A549 (cell line): Measurements from ENCODE around the gene TUBGCP6. TPM values are rescaled to one million over a fixed set of nuclear protein-coding genes. Genes with fewer than 3 reads are reported as not detected.

ENCODE experiments used
- ATAC-seq, 2 experiments: fragments of 200-7000 bp in 1 of 2; fragments of >200 bp in 1 of 2; cut with Nextera tagmentation in 1 of 2; cut with Tn5 transposase in 1 of 2; 3 replicates each; pipeline versions ENCODE4 v1.8.0 to v1.9.1; 2018 to 2020; ENCODE audit warnings: mild to moderate bottlenecking in 1 of 2, moderate library complexity in 1 of 2
- CTCF ChIA-PET: fragments of 300-600 bp; sonication (Branson Sonifier 250); formaldehyde crosslinking; extraction: SDS; loops from one replicate; lab custom pipeline; 2021; ENCODE audit warnings: antibody characterized with exemption, inconsistent platforms; lab: Yijun Ruan, JAX
- POLR2A ChIA-PET: fragments of 350-600 bp; formaldehyde crosslinking; extraction: SDS; loops from one replicate; lab custom pipeline; 2021; ENCODE audit warnings: antibody characterized with exemption, inconsistent platforms; lab: Yijun Ruan, JAX
- DNase-seq, 2 experiments: peaks; one replicate each; pipeline versions ENCODE4 v3.0.0 to v3.0.0-alpha.2; 2011 to 2016; ENCODE audit warnings: low read depth in 1 of 2, low spot score in 1 of 2
- FAIRE-seq: peaks from 2 replicates; lab custom pipeline; 2011; peaks lifted over from hg19 to GRCh38; lab: Jason Lieb, UNC
- H3K27ac ChIP-seq, 2 experiments: fragments of >200 bp; sonication (Bioruptor Twin); formaldehyde crosslinking; 3 replicates each; pipeline ENCODE4 v1.5.1; 2016 to 2017
- H3K4me1 ChIP-seq: fragments of >200 bp; sonication (Bioruptor Twin); formaldehyde crosslinking; 3 replicates; pipeline ENCODE4 v1.6.1; 2016
- H3K4me2 ChIP-seq: fragments of >200 bp; sonication (Bioruptor Twin); formaldehyde crosslinking; 3 replicates; pipeline ENCODE4 v1.6.1; 2016
- H3K4me3 ChIP-seq: fragments of >200 bp; sonication (Bioruptor Twin); formaldehyde crosslinking; 3 replicates; pipeline ENCODE4 v1.5.1; 2016
- H3K9me3 ChIP-seq: fragments of >200 bp; sonication (Bioruptor Twin); formaldehyde crosslinking; 3 replicates; pipeline ENCODE4 v1.6.1; 2016
- ATOH8 ChIP-seq: fragments of 250-450 bp; sonication (Bioruptor Pico); IDR thresholded peaks from 2 replicates; pipeline ENCODE4 v1.5.0; 2020; ENCODE audit warnings: low read depth, mild to moderate bottlenecking, moderate library complexity
- CBX8 ChIP-seq: fragments of 200-600 bp; sonication (generic); IDR thresholded peaks from 2 replicates; pipeline ENCODE4 v1.6.1; 2016
- CHD2 ChIP-seq: fragments of 150-350 bp; IDR thresholded peaks from 2 replicates; pipeline ENCODE4 v1.6.1; 2014; ENCODE audit warnings: low read length; ENCODE audit not compliant: partially characterized antibody
- ESRRA ChIP-seq: fragments of 150-350 bp; IDR thresholded peaks from 2 replicates; pipeline ENCODE4 v1.6.1; 2014; ENCODE audit warnings: mild to moderate bottlenecking, low read length, borderline replicate concordance
- HDAC2 ChIP-seq: fragments of 200-600 bp; sonication (generic); IDR thresholded peaks from 2 replicates; pipeline ENCODE4 v1.6.1; 2016
- HOXB13 ChIP-seq: fragments of 250-450 bp; sonication (Bioruptor Pico); IDR thresholded peaks from 2 replicates; pipeline ENCODE4 v1.5.0; 2020; ENCODE audit warnings: low read depth, mild to moderate bottlenecking, moderate library complexity
- KDM1A ChIP-seq: fragments of 200-600 bp; sonication (generic); IDR thresholded peaks from 2 replicates; pipeline ENCODE4 v1.6.1; 2016; ENCODE audit warnings: low read depth, mild to moderate bottlenecking
- MAZ ChIP-seq: fragments of 150-350 bp; IDR thresholded peaks from 2 replicates; pipeline ENCODE4 v1.6.1; 2014; ENCODE audit warnings: antibody characterized with exemption, low read depth, low read length, borderline replicate concordance
- NR3C1 ChIP-seq: fragments of >200 bp; sonication (Bioruptor Twin); formaldehyde crosslinking; IDR thresholded peaks from 3 replicates; pipeline ENCODE4 v1.6.1; 2017
- PHF8 ChIP-seq: fragments of 200-600 bp; sonication (generic); IDR thresholded peaks from 2 replicates; pipeline ENCODE4 v1.6.1; 2016; ENCODE audit warnings: low read depth, mild to moderate bottlenecking, antibody characterized with exemption, moderate library complexity, borderline replicate concordance
- ZC3H11A ChIP-seq: fragments of 450-650 bp; IDR thresholded peaks from 2 replicates; pipeline ENCODE4 v1.6.1; 2014; ENCODE audit warnings: antibody characterized with exemption, mild to moderate bottlenecking
- ZFP36 ChIP-seq: fragments of 450-650 bp; IDR thresholded peaks from 2 replicates; pipeline ENCODE4 v1.6.1; 2014; ENCODE audit warnings: borderline replicate concordance; ENCODE audit not compliant: partially characterized antibody
- ZSCAN20 ChIP-seq: fragments of 250-450 bp; sonication (Bioruptor Pico); IDR thresholded peaks from 2 replicates; pipeline ENCODE4 v1.8.0; 2022; ENCODE audit warnings: mild to moderate bottlenecking, moderate library complexity
- WGBS: methylation state at CpG from one replicate; pipeline ENCODE4 v1.1.6; 2017; ENCODE audit errors: missing lambda C conversion rate; 5-methylcytosine and 5-hydroxymethylcytosine counted together
- polyA plus RNA-seq, 4 experiments: library from polyadenylated mRNA; depleted of rRNA in 3 of 4; stranded (reverse); fragments of >200 nt; fragmentation: RNase III in 1 of 4; extraction: RNeasy Plus Mini Kit Qiagen cat#74134 plus additional on column Dnase treatment in 1 of 4; gene quantifications; 2 replicates in 3 of 4; 3 replicates in 1 of 4; pipeline ENCODE4 v1.2.3, GENCODE V29; 2011 to 2017
- TF ChIP-seq, protein P1 (sequence below): fragments of 450-650 bp; IDR thresholded peaks from 2 replicates; pipeline ENCODE4 v1.6.1; 2014; ENCODE audit warnings: antibody characterized with exemption
- TF ChIP-seq, protein P2 (sequence below): fragments of >200 bp; sonication (Bioruptor Twin); formaldehyde crosslinking; IDR thresholded peaks from 2 replicates; pipeline ENCODE4 v1.6.1; 2016
- TF ChIP-seq, protein P3 (sequence below): fragments of 150-350 bp; IDR thresholded peaks from 2 replicates; pipeline ENCODE4 v1.6.1; 2014; ENCODE audit warnings: low read depth, mild to moderate bottlenecking, low read length
- TF ChIP-seq, protein P4 (sequence below): fragments of 250-450 bp; sonication (Bioruptor Pico); IDR thresholded peaks from 2 replicates; pipeline ENCODE4 v1.5.0; 2021; ENCODE audit warnings: mild to moderate bottlenecking, moderate library complexity, borderline replicate concordance

TUBGCP6 gene
- polyA plus RNA-seq, 2 of the 4 experiments (the other 2 are of a cell fraction) = 6.5 to 14.2 TPM

DNA sequence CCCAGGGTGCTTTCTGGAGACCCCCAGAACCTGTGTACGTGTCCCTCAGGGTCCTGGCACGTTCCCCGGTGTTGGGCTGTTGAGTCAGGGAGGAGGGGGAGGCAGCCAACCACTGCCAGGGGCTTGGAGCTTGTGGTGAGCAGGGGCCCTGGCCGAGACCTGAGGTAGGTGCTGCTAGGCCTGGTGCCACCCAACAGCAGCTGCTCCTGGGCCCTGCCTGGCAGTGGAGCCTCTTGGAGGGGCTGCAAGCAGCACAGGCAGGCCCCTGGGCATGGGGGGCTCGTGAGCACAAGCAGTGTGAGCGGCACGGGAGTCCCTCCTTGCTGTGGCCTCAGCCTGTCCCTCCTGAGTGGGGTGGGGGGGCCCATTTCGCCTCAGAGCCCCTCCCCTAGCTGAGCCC is 51.2 kb downstream of the TUBGCP6 start (continued):
- TF ChIP-seq ATOH8 (CRISPR knock-in tag) = no peak
- TF ChIP-seq, protein P1, sequence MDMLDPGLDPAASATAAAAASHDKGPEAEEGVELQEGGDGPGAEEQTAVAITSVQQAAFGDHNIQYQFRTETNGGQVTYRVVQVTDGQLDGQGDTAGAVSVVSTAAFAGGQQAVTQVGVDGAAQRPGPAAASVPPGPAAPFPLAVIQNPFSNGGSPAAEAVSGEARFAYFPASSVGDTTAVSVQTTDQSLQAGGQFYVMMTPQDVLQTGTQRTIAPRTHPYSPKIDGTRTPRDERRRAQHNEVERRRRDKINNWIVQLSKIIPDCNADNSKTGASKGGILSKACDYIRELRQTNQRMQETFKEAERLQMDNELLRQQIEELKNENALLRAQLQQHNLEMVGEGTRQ = no peak

DNA sequence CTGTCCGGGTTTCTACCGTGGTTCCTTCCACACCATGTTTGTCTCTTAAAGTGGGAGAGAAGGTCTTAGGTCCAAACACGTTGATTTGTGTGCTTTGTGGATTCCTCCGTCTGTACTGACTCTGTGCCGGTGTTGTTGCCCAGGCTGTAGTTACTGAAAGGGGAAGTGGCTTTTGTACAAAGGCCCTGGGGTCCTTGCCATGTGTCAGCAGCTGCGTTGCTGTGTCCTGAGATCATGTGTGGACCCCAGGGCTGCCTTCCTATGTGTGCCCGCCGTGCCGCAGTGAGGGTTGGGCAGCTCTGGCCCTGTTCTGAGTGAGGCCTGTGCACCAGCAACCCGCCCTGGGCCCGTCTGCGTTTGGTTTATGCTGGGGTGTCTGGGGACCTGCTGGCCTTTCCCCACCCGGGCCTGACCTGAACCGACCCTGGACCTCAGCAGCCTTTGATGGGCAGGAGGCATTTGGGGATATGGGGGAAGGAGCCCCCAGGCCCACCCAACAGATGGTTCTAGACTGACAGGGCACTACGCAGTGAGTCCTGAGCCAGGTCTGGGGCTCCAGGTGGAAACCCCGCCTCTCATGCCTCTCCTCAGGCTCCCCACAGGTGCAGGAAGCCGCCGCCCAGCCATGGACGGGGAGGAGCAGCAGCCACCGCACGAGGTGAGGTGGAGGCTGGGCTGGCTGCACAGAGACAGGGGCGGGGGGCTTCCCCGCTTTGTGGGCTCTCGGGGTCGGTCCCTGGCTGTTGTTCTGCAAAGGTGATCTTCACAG is 52.2 kb downstream of the TUBGCP6 start:
- Histone ChIP-seq H3K27ac (no peak overlapping the region), H3K9me3 (no peaks in the 10 kb centered on the region), H3K4me3 (no peak overlapping the region), H3K4me1 (peaks cover 18% of the 10 kb centered on the region), H3K4me2 (no peak overlapping the region)
- 92% methylated on average over 10 of the region's 25 CpGs for WGBS
- TF ChIP-seq CBX8 = no peak
- ATAC-seq (no peak), FAIRE-seq (no peak), DNase-seq (no peak)
- CTCF ChIA-PET = interaction anchor here (1.0 to 3.1 kb wide), 2 partner anchors 43 to 166 kb away, joined by 3 to 15 read pairs; no protein-coding TSS in a partner anchor
- POLR2A ChIA-PET = no interaction called here

GRCh38 chr22:50190941-50191741 is 53.7 kb downstream of the TUBGCP6 start:
- FAIRE-seq (no peak), DNase-seq (no peak), ATAC-seq (peak in 1 of 2 experiments; percentile 4; a peak in 2 of 6 replicates)
- Histone ChIP-seq H3K27ac (peak overlapping the region; percentile 79 to 93), H3K4me2 (peak overlapping the region; percentile 94), H3K4me3 (peak overlapping the region; percentile 56), H3K9me3 (no peaks in the 10 kb centered on the region), H3K4me1 (peaks cover 25% of the 10 kb centered on the region)
- no peak for TF ChIP-seq NR3C1
- TF ChIP-seq, protein P2, sequence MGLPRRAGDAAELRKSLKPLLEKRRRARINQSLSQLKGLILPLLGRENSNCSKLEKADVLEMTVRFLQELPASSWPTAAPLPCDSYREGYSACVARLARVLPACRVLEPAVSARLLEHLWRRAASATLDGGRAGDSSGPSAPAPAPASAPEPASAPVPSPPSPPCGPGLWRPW = no peak
- TF ChIP-seq ZFP36 = no peak
- no peak for TF ChIP-seq CBX8
- TF ChIP-seq KDM1A = no peak
- no peak for TF ChIP-seq ZSCAN20 (CRISPR knock-in tag)
- TF ChIP-seq, protein P3, sequence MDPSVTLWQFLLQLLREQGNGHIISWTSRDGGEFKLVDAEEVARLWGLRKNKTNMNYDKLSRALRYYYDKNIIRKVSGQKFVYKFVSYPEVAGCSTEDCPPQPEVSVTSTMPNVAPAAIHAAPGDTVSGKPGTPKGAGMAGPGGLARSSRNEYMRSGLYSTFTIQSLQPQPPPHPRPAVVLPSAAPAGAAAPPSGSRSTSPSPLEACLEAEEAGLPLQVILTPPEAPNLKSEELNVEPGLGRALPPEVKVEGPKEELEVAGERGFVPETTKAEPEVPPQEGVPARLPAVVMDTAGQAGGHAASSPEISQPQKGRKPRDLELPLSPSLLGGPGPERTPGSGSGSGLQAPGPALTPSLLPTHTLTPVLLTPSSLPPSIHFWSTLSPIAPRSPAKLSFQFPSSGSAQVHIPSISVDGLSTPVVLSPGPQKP = no peak
- TF ChIP-seq PHF8 = no peak
- no peak for TF ChIP-seq ZC3H11A
- no peak for TF ChIP-seq HOXB13 (CRISPR knock-in tag)
- TF ChIP-seq HDAC2 = no peak
- TF ChIP-seq, protein P4, sequence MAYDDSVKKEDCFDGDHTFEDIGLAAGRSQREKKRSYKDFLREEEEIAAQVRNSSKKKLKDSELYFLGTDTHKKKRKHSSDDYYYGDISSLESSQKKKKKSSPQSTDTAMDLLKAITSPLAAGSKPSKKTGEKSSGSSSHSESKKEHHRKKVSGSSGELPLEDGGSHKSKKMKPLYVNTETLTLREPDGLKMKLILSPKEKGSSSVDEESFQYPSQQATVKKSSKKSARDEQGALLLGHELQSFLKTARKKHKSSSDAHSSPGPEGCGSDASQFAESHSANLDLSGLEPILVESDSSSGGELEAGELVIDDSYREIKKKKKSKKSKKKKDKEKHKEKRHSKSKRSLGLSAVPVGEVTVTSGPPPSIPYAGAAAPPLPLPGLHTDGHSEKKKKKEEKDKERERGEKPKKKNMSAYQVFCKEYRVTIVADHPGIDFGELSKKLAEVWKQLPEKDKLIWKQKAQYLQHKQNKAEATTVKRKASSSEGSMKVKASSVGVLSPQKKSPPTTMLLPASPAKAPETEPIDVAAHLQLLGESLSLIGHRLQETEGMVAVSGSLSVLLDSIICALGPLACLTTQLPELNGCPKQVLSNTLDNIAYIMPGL (CRISPR knock-in tag) = no peak
- TF ChIP-seq, protein P1 = no peak
- TF ChIP-seq CHD2 = no peak
- no peak for TF ChIP-seq ESRRA
- no peak for TF ChIP-seq MAZ
- ChIA-PET CTCF (interaction anchor here (0.7 to 3.3 kb wide), 6 partner anchors 10 to 45 kb away, joined by 3 to 15 read pairs (median 8); no protein-coding TSS in a partner anchor), POLR2A (interaction anchor here (0.9 kb wide), 1 partner anchor 334 kb away, joined by 3 read pairs; the partner anchor contains the start of gene SCO2)
- WGBS = 88% methylated on average over 16 of the region's 18 CpGs
